Measurements from ENCODE around the gene RNU6-9.

RNU6-9 gene

DNA sequence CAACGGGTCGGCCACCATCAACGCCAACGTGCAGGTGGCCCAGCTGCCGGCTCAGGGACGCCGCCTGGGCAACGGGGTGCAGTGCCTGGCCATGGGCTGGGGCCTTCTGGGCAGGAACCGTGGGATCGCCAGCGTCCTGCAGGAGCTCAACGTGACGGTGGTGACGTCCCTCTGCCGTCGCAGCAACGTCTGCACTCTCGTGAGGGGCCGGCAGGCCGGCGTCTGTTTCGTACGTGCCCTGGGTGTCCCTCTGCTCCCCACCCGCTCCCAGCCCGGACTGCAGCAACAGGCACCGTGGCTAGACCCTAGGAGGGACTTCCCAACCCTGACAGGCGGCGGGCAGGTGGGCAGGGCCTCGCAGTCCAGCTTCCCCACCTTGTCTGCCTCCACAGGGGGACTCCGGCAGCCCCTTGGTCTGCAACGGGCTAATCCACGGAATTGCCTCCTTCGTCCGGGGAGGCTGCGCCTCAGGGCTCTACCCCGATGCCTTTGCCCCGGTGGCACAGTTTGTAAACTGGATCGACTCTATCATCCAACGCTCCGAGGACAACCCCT is 37.6 kb upstream of the RNU6-9 start:
- TF ChIP-seq, protein P1, sequence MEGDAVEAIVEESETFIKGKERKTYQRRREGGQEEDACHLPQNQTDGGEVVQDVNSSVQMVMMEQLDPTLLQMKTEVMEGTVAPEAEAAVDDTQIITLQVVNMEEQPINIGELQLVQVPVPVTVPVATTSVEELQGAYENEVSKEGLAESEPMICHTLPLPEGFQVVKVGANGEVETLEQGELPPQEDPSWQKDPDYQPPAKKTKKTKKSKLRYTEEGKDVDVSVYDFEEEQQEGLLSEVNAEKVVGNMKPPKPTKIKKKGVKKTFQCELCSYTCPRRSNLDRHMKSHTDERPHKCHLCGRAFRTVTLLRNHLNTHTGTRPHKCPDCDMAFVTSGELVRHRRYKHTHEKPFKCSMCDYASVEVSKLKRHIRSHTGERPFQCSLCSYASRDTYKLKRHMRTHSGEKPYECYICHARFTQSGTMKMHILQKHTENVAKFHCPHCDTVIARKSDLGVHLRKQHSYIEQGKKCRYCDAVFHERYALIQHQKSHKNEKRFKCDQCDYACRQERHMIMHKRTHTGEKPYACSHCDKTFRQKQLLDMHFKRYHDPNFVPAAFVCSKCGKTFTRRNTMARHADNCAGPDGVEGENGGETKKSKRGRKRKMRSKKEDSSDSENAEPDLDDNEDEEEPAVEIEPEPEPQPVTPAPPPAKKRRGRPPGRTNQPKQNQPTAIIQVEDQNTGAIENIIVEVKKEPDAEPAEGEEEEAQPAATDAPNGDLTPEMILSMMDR (IDR thresholded peaks at IDR 0.05; ENCODE audit: low read depth, low read length), result no peak

DNA sequence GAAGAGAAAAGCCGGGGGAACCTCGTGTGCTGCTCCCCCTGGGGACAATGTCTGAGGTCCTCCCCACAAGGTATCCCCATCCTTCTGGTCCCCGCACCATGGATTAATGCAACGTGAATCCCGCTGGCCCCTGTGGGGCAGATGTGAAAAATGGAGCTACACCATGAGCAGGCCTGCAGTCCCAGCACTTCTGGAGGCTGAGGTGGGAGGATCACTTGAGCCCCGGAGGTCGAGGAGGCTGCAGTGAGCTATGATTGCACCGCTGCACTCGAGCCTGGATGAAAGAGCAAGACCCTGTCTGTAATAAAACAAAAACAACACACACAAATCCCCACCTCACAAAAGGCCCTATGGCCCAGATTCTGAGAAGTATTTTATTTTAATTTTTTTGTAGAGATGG is 35.0 kb upstream of the RNU6-9 start:
- no peak overlapping the region for H3K4me3 ChIP-seq (ENCODE audit: low read depth, low read length)
- TF ChIP-seq, protein P1 (IDR thresholded peaks at IDR 0.05; ENCODE audit: low read depth, low read length), result no peak

More for the DNA sequence above, 37.6 kb upstream of the RNU6-9 start:
- no peak overlapping the region for H3K4me3 ChIP-seq (ENCODE audit: low read depth, low read length)

DNA sequence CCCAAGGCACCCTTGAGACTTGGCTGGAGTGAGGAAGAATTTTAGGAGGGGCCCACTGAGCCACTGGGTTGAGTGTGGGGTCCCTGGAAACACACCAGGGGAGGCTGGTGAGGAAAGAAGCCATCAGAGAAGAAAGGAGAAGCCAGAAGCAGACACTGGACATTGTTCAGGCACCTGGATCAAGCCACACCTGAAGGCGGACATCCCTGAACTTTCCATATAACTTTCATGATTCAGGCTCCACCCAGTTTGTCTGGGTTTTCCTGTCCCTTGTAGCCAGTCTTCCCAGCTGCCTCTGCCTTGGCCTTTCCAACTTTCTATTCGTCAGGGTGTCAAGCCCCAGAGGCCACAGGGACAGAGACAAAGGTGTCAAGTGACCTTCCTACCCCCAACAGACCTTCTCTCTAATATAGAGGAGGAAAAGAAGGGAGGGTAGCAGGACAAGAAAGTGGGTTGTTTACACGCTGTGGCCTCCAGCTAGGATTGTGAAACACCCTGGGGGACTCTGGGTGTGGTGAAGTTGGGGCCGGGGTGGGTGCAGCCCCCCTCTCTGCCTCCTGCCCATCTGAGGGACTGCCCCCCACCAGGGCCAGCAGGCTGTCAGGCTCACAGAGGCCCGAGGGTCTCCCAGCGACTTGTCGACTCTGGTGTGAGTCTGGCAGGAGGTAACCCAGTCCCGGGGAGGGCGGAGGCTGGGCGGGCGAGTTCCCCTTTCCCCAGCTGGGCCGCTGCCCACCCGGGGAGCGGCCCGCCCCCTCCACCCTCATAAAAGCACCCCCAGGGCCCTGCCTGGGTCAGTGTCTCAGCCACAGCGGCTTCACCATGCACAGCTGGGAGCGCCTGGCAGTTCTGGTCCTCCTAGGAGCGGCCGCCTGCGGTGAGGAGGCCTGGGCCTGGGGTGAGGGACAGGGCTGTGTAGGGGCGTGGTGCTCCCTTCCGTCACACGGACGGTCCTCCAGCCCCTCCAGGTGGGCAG is 34.1 kb upstream of the RNU6-9 start, which contains the start of gene CFD:
Gene CFD, plus strand, starts transcription at position 797 of the 976 bp plus-strand sequence. Its CDS starts 26 bp downstream, at position 823.
- peak within 1 kb of the TSS; percentile 47 for H3K4me3 ChIP-seq (ENCODE audit: low read depth, low read length)
- TF ChIP-seq, protein P1 (IDR thresholded peaks at IDR 0.05; ENCODE audit: low read depth, low read length), result no peak

DNA sequence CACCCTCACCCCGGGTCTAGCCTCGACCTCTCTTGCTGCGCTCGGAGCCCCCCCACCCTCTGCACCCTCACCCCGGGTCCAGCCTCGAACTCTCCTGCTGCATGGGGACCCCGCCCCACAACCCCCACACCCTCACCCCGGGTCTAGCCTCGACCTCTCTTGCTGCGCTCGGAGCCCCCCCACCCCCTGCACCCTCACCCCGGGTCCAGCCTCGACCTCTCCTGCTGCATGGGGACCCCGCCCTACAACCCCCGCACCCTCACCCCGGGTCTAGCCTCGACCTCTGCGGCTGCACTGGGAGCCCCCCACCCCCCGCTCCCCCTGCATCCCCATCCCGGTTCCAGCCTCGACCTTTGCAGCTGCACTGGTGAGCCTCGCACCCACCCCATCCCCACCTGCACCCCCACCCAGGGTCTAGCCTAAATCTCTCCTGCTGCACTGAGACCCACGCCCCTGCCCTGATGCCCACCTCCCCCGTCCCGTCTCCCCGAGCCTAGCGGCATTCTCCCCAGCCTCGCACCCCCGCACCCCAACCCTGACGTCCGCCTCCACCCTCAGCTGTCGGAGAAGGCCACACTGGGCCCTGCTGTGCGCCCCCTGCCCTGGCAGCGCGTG is 32.0 kb upstream of the RNU6-9 start:
- TF ChIP-seq, protein P1 (IDR thresholded peaks at IDR 0.05; ENCODE audit: low read depth, low read length), result no peak

DNA sequence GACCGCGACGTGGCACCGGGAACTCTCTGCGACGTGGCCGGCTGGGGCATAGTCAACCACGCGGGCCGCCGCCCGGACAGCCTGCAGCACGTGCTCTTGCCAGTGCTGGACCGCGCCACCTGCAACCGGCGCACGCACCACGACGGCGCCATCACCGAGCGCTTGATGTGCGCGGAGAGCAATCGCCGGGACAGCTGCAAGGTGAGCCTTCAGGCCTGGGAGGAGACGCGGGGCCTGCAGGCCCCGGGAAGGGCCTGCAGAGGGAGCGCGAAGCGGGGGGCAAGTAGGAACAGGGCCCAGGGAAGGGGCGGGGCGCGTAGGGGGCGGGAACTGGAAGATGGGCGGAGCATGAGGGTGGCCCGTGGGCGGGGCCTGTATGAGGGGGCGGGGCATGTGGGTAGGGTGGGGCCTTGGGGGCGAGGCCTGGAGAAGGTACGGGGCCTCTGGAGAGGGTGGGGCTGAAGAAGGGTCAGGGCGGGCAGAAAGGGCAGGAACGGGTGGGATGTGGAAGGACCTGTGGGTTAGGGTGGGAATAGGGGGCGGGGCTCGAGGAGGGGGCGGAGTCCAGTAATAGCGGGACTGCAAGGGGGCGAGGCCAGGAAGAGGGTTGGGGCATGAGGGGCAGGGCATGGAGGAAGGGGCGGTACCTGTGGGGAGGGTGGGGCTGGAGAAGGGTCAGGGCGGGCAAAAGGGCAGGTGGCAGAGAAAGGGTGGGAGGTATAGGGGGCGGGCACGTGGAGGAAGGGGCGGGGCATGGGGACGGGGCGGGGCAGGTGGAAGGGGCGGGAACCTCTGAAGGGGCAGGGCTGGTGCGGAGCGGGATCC is 31.3 kb upstream of the RNU6-9 start:
- TF ChIP-seq, protein P1 (IDR thresholded peaks at IDR 0.05; ENCODE audit: low read depth, low read length), result no peak
- H3K4me3 ChIP-seq (ENCODE audit: low read depth, low read length), result no peak overlapping the region

More for the DNA sequence above, 32.0 kb upstream of the RNU6-9 start:
- no peak overlapping the region for H3K4me3 ChIP-seq (ENCODE audit: low read depth, low read length)

DNA sequence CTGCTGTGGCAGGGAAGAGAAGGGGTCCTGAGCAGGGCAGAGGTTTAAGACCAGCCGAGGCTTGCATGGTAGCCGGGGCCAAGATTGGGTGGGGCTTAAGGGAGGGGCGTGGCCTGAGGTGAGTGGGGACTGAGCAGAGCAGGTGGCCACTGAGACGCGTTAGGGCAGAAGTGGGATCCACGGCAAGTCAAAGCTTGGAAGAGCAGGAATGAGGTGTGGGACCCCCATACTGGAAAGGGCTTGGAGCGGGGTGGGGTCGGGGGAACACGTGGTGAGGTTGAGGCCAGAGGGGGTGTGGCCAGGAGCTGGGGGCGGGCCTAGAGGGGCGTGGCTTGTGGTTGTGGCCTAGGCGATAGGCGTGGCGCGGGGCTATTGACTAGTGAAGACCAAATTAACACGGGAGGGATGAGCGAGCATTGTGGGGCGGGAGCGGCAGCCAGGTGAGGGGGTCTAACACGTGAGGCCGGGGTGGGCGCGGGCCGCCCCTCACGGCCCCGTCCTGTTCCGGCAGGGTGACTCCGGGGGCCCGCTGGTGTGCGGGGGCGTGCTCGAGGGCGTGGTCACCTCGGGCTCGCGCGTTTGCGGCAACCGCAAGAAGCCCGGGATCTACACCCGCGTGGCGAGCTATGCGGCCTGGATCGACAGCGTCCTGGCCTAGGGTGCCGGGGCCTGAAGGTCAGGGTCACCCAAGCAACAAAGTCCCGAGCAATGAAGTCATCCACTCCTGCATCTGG is 30.5 kb upstream of the RNU6-9 start:
- H3K4me3 ChIP-seq (ENCODE audit: low read depth, low read length), result no peak overlapping the region
- TF ChIP-seq, protein P1 (IDR thresholded peaks at IDR 0.05; ENCODE audit: low read depth, low read length), result no peak

Data from WI38 (cell line).